HG02885 (cell line): ENCODE data around the gene STRA6.

ENCODE experiments used
- ATAC-seq: cut with Tn5 transposase; IDR thresholded peaks from one replicate; pipeline ENCODE4 v1.9.1; 2021; ENCODE audit warnings: mild to moderate bottlenecking; ENCODE audit not compliant: unreplicated experiment, poor library complexity

The STRA6 gene

GRCh38 chr15:74185710-74186348, 16.8 kb downstream of the STRA6 start:
- ATAC-seq, result no peak

- no peak for ATAC-seq
Observed at GRCh38 chr15:74184582-74185091, 17.9 kb downstream of the STRA6 start.

GRCh38 chr15:74182131-74182530, 20.5 kb downstream of the STRA6 start:
- no peak for ATAC-seq

GRCh38 chr15:74180881-74181602, 21.5 kb downstream of the STRA6 start:
- no peak for ATAC-seq

GRCh38 chr15:74179983-74180880, 22.4 kb downstream of the STRA6 start:
- no peak for ATAC-seq

- ATAC-seq, result no peak
Observed at GRCh38 chr15:74179101-74179841, 23.3 kb downstream of the STRA6 start.

- no peak for ATAC-seq
Observed at GRCh38 chr15:74178326-74179100, 24.1 kb downstream of the STRA6 start.

GRCh38 chr15:74176262-74177214, 26.0 kb downstream of the STRA6 start:
- no peak for ATAC-seq

- no peak for ATAC-seq
Observed at GRCh38 chr15:74175271-74176191, 27.1 kb downstream of the STRA6 start.

GRCh38 chr15:74174958-74175253, 27.7 kb downstream of the STRA6 start:
- no peak for ATAC-seq

- ATAC-seq, result no peak
Observed at GRCh38 chr15:74174219-74174957, 28.2 kb downstream of the STRA6 start.

- ATAC-seq, result no peak
Observed at GRCh38 chr15:74173380-74174218, 29.0 kb downstream of the STRA6 start, which contains the start of gene ISLR. TSS of gene ISLR (plus strand) at chr15:74173710. CDS start at chr15:74174859, 1,149 bp downstream.

GRCh38 chr15:74172701-74173379, 29.7 kb downstream of the STRA6 start:
- ATAC-seq, result no peak

- no peak for ATAC-seq
Observed at GRCh38 chr15:74171965-74172541, 30.5 kb downstream of the STRA6 start.
